ENCODE results near the gene PRSS16.
"Not testable (repeated sequence)": the region's sequence is repeated elsewhere in the genome, so short reads cannot be mapped to it uniquely, and the experiment has no call there.

DNA sequence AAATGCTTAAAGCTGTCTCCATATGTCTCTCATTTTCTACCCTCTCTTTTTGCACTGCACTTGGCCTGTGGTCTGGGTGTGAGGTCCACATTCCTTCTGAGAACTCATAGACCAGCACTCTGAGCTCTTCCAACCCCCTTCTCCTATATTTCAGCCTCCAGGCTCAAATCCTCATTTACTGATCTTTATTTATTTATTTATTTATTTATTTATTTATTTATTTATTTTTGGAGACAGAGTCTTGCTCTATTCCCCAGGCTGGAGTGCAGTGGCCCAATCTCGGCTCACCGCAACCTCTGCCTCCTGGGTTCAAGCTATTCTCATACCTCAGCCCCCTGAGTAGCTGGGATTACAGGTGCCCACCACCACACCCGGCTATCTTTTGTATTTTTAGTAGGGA is 19.5 kb downstream of the PRSS16 start:
- not testable (repeated sequence) for TF ChIP-seq POLR2AphosphoS5 (IDR thresholded peaks at IDR 0.05; ENCODE audit: borderline replicate concordance, low read depth, low read length); EZH2 (IDR thresholded peaks at IDR 0.05)
